GM19468 (cell line): ENCODE data around the gene MAP2.
"Not testable (repeated sequence)": the region's sequence is repeated elsewhere in the genome, so short reads cannot be mapped to it uniquely, and the experiment has no call there.

Experiments used
- ATAC-seq: cut with Tn5 transposase; IDR thresholded peaks from one replicate; pipeline ENCODE4 v1.9.1; 2021; ENCODE audit warnings: mild to moderate bottlenecking, moderate library complexity, moderate number of reproducible peaks; ENCODE audit not compliant: unreplicated experiment; ENCODE audit errors: extremely low read depth

MAP2 gene

GRCh38 chr2:209579230-209579749, 155.4 kb downstream of the MAP2 start:
- ATAC-seq, result no peak

GRCh38 chr2:209581040-209581439, 157.2 kb downstream of the MAP2 start:
- ATAC-seq, result no peak

GRCh38 chr2:209582281-209582680, 158.4 kb downstream of the MAP2 start:
- ATAC-seq, result no peak

- no peak for ATAC-seq
Measured at GRCh38 chr2:209584472-209584871, 160.6 kb downstream of the MAP2 start.

- no peak for ATAC-seq
Measured at GRCh38 chr2:209584915-209585314, 161.1 kb downstream of the MAP2 start.

- no peak for ATAC-seq
Measured at GRCh38 chr2:209591021-209591420, 167.2 kb downstream of the MAP2 start.

GRCh38 chr2:209592106-209592505, 168.3 kb downstream of the MAP2 start:
- ATAC-seq, result no peak

- ATAC-seq, result no peak
Measured at GRCh38 chr2:209593930-209594329, 170.1 kb downstream of the MAP2 start.

GRCh38 chr2:209596262-209596661, 172.4 kb downstream of the MAP2 start:
- ATAC-seq, result no peak

- not testable (repeated sequence) for ATAC-seq
Measured at GRCh38 chr2:209598227-209598626, 174.4 kb downstream of the MAP2 start.

GRCh38 chr2:209600341-209601171, 176.7 kb downstream of the MAP2 start:
- ATAC-seq, result no peak

GRCh38 chr2:209601497-209601896, 177.7 kb downstream of the MAP2 start:
- ATAC-seq, result no peak

GRCh38 chr2:209602259-209602658, 178.4 kb downstream of the MAP2 start:
- ATAC-seq, result no peak

GRCh38 chr2:209609531-209609930, 185.7 kb downstream of the MAP2 start:
- no peak for ATAC-seq

- ATAC-seq, result no peak
Measured at GRCh38 chr2:209610631-209611030, 186.8 kb downstream of the MAP2 start.

- no peak for ATAC-seq
Measured at GRCh38 chr2:209613649-209614305, 189.9 kb downstream of the MAP2 start.

- ATAC-seq, result no peak
Measured at GRCh38 chr2:209614690-209615369, 191.0 kb downstream of the MAP2 start.

GRCh38 chr2:209619782-209620181, 195.9 kb downstream of the MAP2 start:
- ATAC-seq, result peak; percentile 71

- ATAC-seq, result no peak
Measured at GRCh38 chr2:209624192-209624938, 200.5 kb downstream of the MAP2 start.

- ATAC-seq, result no peak
Measured at GRCh38 chr2:209629597-209629996, 205.8 kb downstream of the MAP2 start.
